Inflammatory macrophage (primary cell): Measurements from ENCODE around the gene LARP4B.

ENCODE experiments used
- DNase-seq, 2 donors: peaks; one replicate each; pipeline ENCODE4 v3.0.0-alpha.2; 2020 to 2022

LARP4B gene

DNA sequence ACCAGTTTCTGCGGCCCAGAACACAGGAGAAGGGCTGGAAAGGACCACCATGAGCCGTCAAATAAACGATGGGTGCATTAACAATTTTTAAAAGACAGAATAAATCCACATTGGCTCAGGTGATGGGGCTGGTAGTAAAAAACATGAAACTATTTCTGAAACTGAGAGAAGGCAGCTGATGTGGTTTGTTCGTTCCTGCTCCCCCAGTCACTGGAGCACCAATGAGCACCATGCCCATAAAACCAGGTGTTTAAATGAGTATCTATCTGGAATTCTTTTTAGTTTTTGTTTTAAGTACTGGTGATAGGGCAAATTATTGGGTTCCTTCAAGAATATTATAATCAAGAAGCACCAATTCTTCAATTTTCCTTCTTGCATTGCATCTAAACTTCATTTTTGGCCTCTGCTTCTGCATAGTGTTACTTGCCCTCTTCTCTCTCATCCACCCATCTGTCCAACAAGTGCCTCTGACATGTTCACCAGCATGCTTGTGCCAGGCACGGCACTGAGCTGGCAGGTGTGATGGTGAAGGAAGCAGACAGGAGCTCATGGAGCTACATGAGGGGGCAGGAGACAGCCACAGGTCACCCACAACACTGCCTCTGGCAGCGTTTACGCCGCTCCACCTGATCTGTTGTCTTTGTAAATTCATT is 65.5 kb downstream of the LARP4B start:
- DNase-seq, result no peak

GRCh38 chr10:865257-865656 is 66.2 kb downstream of the LARP4B start:
- DNase-seq, result no peak

DNA sequence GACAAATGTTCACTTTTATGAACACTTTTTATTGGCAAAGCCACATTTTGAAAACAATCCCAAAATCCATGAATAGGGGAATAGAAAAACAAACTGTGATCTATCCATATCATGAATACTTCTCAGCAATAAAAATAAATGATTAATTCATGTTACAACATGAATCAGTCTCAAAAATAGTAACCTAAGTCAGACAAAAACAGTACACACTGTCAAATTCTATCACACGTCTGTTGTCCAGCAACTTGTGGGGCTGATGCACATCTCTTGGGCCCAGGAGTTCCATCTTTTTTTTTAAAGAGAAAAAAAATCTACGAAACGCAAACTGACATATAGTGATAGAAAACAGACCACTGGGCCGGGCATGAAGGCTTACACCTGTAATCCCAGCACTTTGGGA is 71.0 kb downstream of the LARP4B start:
- no peak for DNase-seq

DNA sequence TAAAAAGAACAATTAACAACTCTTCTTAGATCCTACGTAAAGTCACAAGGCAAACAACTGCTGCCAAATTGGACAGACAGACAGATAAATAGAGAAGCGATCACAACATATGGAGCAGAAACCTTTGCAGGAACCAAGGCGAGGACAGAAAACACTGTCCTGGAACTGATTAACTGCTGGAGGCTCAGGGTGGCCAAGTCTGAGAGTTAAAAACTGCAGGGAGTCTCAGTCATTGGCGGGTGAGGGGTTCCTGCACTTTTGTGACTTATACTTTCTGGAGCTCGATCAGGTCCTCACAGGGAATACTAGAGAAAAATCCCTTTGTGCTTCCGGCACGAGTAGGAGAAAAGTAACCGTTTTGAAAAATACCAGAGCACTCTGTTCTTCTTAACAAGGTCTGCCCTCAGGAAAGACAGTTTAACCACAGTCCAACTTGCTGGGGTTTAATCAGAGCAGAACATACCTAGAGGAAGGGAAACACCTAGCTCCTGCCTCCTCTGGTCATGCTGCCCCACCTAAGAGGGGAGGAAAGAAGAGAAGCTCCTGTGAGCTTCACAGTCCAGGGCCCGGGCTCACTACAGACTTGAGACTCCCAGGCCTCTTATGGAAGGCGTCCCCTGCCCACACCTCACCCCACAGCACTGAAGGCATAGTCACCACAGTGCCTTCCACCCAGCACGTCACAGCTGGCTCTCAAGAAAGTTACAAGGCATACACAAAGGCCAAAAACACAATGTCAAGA is 74.9 kb downstream of the LARP4B start:
- no peak for DNase-seq

- DNase-seq, result no peak
Measured at GRCh38 chr10:855671-856070, 75.8 kb downstream of the LARP4B start.

GRCh38 chr10:855079-855478 is 76.4 kb downstream of the LARP4B start:
- no peak for DNase-seq

DNA sequence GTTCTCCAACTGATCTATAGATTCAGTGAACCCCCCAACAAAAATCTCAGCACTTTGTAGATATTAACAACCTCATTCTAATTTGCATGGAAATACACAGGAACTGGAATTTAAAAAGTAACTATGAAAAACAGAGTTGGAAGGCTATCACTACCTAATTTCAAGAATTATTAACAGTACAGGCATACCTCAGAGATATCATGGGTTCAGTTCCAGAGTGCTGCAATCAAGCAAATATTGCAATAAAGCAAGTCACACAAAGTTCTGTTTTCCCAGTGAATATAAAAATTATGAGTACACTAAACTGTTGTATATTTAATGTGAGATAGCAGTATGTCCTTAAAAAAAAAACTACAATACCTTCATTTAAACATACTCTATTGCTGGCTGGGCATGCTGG is 78.5 kb downstream of the LARP4B start:
- DNase-seq, result no peak

DNA sequence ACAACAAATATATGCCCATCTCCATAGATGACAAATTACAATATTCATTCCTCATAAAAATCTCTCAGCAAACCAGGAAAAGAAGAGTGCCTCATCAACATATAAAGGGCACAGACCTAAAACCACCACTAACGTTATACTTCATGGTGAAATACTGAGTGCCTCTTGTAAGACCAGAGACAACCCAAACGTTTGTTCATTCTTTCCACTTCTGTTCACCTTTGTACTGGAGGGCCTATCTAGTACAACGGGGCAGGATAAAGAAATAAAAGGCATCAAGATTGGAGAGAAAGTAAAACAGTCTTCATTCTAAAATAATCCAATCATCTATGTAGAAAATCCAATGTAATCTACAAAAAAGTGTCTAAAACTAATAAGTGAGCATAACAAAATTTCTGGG is 79.1 kb downstream of the LARP4B start:
- DNase-seq, result no peak

GRCh38 chr10:851901-852300 is 79.6 kb downstream of the LARP4B start:
- DNase-seq, result peak; percentile 18 to 57

DNA sequence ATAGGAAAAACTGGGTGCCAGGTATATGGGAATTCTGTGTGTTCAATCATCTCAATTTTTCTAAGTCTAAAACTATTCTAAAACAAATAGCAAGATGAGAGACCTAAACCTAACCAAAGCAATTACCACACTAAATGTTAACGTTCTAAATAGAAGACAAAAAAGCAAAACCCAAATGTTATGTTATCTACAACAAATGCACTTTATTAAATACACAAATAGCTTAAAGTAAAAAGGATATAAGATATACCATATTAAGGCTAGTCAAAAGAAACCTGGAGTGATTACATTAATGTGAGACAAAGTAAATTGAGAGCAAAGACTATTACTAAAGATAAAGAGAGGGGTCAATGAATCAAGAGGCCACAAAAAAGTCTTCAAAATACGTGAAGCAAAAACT is 81.4 kb downstream of the LARP4B start:
- no peak for DNase-seq

DNA sequence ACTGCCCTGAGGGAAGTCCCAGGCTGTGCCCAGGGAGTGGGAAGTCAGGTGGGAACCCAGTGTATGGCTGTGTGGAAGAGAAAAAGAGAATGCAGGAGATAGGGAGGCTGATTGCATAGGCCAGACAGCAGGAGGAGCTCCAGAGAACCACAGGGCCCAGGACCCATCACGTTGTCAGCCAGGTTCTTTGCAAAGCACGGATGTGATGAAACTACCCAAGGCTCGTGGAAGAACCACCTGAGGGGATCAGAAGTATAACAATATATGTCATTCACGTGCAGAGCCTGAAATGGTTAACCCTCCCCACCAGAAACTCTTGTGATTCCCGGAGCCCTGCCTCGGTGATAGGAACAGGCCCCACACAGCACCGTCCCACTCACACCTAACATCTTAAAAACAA is 83.6 kb downstream of the LARP4B start:
- no peak for DNase-seq

DNA sequence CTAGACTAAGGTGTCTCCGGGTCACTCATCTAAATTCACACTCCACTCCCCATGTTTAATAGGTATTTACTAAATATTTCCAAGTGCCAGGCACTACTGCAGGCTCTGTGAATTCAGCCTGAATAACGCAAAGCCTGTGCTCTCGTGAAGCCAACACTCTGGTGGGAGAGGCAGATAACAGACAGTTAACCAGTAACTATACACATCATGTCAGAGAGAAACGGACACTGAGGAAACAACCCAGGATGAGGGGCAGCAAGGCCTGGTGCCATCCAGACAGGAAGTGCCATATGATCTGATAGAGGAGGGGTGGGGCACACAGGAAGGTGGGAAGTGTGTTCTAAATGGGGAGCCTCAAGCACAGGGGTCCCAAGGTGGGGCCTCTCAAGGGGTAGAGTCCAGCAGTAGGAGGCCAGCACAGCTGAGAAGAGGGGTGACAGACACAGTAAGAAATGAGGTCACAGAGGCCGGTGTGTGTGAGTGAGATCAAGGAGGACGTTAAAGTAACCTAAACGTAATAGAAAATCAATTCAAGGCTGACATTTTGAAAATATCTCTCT is 85.3 kb downstream of the LARP4B start:
- DNase-seq, result no peak

- no peak for DNase-seq
Measured at GRCh38 chr10:845526-845925, 86.0 kb downstream of the LARP4B start.

GRCh38 chr10:844552-844951 is 87.0 kb downstream of the LARP4B start:
- no peak for DNase-seq

- DNase-seq, result no peak
Measured at GRCh38 chr10:843703-844102, 87.8 kb downstream of the LARP4B start.

DNA sequence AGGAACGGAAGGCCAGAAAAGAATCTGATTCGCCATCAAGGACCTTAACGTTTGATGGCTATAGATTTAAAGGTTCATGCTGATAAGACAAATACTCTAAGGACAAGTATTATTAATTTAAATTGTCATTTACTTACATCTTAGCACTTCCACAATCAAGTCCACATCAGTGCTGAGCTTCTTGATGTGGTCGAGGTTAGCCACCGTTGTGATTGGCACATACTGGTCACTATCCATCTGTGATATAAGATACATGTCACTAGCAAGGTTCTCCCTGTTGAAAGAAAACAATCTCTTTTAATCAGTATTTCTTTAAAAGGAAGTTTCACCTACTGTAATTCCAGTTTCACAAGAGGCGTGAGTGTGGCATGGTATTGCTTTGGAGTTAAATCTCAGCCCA is 88.7 kb downstream of the LARP4B start:
- no peak for DNase-seq

DNA sequence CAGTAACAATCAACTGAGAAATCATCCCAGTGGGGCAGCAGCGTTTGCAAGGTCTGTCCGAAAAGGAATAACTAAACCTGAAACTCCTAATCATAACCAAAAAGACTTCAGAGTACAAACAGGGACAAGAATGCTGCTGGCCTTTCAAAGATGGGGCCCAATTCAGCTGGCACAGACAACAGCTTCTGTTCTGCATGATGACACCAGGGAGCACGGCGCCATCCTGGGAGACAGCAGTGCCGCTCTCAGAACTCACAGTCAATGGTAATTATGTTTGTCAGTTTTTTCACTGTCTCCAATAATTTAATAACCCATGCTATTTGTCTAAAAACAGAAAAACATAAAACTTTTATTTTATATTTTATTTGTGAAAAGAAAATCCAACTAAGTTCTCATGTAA is 90.0 kb downstream of the LARP4B start:
- no peak for DNase-seq

GRCh38 chr10:839550-840205 is 91.8 kb downstream of the LARP4B start:
- DNase-seq, result no peak

GRCh38 chr10:836782-837181 is 94.7 kb downstream of the LARP4B start:
- DNase-seq, result no peak

DNA sequence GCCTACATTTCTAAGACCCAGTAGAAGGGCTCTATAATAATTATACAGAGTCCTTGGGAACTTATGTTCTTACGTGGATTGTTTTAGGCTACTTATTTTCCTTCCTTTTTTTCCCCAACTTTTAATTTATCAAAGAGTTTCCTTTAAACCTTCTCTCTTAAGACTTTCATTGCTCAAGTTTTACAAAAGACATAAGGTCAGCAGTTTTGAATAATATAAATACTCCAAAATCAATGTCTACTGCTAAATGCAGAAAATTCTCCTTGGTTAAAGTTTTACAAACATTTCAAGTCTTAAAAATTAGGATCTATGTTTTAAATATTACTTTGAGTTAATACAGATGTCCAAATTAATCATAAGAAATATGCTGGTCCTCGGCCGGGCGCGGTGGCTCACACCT is 97.0 kb downstream of the LARP4B start:
- no peak for DNase-seq

- DNase-seq, result no peak
Measured at GRCh38 chr10:829241-829640, 102.3 kb downstream of the LARP4B start.

DNA sequence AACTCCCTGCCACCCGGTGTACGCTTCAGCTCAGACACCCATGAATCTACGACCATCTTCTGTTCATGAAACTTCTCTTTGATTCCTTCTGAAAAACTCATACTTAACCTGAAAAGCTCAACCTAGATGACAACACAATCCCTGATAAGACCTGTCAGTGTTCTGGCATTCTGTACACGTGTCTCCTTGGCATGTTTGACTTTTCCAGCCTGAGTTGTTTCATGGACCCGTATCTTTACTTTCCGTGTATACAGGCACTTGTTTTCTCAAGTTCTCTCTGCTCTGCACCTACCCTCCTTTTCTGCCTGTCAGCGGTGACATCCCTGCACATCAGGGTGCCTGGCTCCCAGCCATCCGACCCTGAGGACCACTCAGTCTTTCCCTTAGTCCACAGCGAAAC is 103.3 kb downstream of the LARP4B start:
- DNase-seq, result no peak

DNA sequence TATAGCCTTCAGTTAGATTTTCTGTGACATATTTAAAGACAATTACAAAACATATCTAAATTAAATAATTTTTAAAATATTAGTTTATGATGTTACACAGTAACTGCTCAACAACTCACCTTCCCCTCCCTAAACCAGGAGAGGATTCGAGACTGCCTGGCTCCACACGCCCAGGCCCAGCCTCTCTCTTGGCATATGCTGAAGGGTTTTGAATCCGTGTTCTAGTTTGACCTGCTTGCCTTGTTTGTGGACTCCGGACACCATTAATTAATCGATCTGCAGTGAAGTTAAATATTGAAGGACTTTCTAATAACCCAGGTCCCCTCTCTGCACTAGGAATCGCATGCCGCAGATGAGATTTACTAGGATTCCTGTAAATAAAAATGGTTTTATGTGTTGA is 106.6 kb downstream of the LARP4B start:
- no peak for DNase-seq

DNA sequence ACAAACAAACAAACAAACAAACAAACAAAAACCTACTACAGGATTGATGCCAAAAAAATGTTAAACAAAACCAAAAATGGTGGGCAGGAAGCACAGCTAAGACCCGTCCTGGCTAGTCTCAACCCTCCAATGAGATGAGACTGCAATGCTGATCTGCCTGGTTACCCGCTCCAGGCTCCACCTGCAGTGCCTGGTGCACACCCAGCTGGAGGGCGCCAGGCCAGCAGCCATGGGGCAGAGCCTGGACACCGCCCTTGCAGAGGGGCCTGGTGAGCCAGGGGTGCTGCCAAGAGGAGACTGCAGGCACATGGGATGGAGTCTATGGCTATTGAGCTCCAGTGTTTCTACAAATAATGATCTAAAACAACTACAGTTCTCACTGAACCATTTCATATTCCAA is 107.0 kb downstream of the LARP4B start:
- no peak for DNase-seq
